DND-41 (cell line): ENCODE data around the gene SBF1.
A peak's percentile ranks its signal among the peaks of the same experiment; 100 is the strongest.
"Not testable (repeated sequence)": the region's sequence is repeated elsewhere in the genome, so short reads cannot be mapped to it uniquely, and the experiment has no call there.

Experiments used
- ATAC-seq: fragments of 200-7000 bp; cut with Tn5 transposase; 3 replicates; pipeline ENCODE4 v1.9.1; 2021; ENCODE audit warnings: low read depth; ENCODE audit not compliant: insufficient read depth
- DNase-seq: peaks from one replicate; pipeline ENCODE4 v3.0.0-alpha.2; 2020
- H2AFZ ChIP-seq: 2 replicates; pipeline ENCODE4 v1.6.0; 2012; ENCODE audit warnings: low read depth, low read length
- H3K27ac ChIP-seq: 2 replicates; pipeline ENCODE4 v1.5.1; 2012; ENCODE audit warnings: low read length, inconsistent platforms
- H3K27me3 ChIP-seq: fragments of 200-600 bp; sonication (generic); 2 replicates; pipeline ENCODE4 v1.6.0; 2012; ENCODE audit warnings: low read length, mild to moderate bottlenecking, inconsistent platforms; ENCODE audit not compliant: insufficient read depth, poor library complexity
- H3K36me3 ChIP-seq: 2 replicates; pipeline ENCODE4 v1.5.1; 2012; ENCODE audit warnings: low read length, inconsistent platforms; ENCODE audit not compliant: insufficient read depth
- H3K4me1 ChIP-seq: 2 replicates; pipeline ENCODE4 v1.5.1; 2012; ENCODE audit warnings: mild to moderate bottlenecking, low read length; ENCODE audit not compliant: insufficient read depth
- H3K4me2 ChIP-seq: 2 replicates; pipeline ENCODE4 v1.6.0; 2012; ENCODE audit warnings: mild to moderate bottlenecking, moderate library complexity, low read length, inconsistent platforms; ENCODE audit not compliant: insufficient read depth
- H3K4me3 ChIP-seq, 2 experiments: fragments of 200-600 bp in 1 of 2; shearing (Covaris generic) in 1 of 2; 2 replicates each; pipeline ENCODE4 v1.5.1; 2012 to 2016; ENCODE audit warnings: inconsistent platforms in 2 of 2, low read length in 2 of 2, mild to moderate bottlenecking in 2 of 2, low read depth in 1 of 2, moderate library complexity in 1 of 2
- H3K79me2 ChIP-seq: 2 replicates; pipeline ENCODE4 v1.6.0; 2012; ENCODE audit warnings: low read length, inconsistent platforms; ENCODE audit not compliant: insufficient read depth
- H3K9ac ChIP-seq: 2 replicates; pipeline ENCODE4 v1.6.0; 2012; ENCODE audit warnings: low read depth, mild to moderate bottlenecking, inconsistent platforms, low read length, moderate library complexity
- H3K9me3 ChIP-seq: 2 replicates; pipeline ENCODE4 v1.5.1; 2012; ENCODE audit warnings: low read length, moderate library complexity, mild to moderate bottlenecking, inconsistent platforms; ENCODE audit not compliant: insufficient read depth, severe bottlenecking
- H4K20me1 ChIP-seq: 2 replicates; pipeline ENCODE4 v1.6.0; 2012; ENCODE audit warnings: low read length; ENCODE audit not compliant: insufficient read depth
- CTCF ChIP-seq: IDR thresholded peaks from 2 replicates; pipeline ENCODE4 v1.5.1; 2012; ENCODE audit warnings: borderline replicate concordance, low read length, moderate library complexity, mild to moderate bottlenecking; ENCODE audit not compliant: poor library complexity, severe bottlenecking; ENCODE audit errors: extremely low read depth
- EZH2 ChIP-seq: IDR thresholded peaks from 3 replicates; pipeline ENCODE4 v1.6.1; 2012; ENCODE audit warnings: borderline replicate concordance, low read depth, mild to moderate bottlenecking, moderate library complexity, low read length, inconsistent platforms; ENCODE audit not compliant: severe bottlenecking

SBF1 gene

GRCh38 chr22:50399751-50400331 lies 75.0 kb downstream of the SBF1 start:
- no peaks in the 10 kb centered on the region for H3K27me3 ChIP-seq
- no peak; the same call in 2 of the 3 replicates for ATAC-seq
- peaks cover 39% of the 10 kb centered on the region for H4K20me1 ChIP-seq
- no peaks in the 10 kb centered on the region for H3K9me3 ChIP-seq
- peak overlapping the region; percentile 20; the same call in 1 of the 2 replicates for H3K27ac ChIP-seq
- no peak overlapping the region for H3K4me3 ChIP-seq
- no peaks in the 10 kb centered on the region for H3K4me1 ChIP-seq
- DNase-seq: no peak
- TF ChIP-seq EZH2 (no peak), CTCF (peak; percentile 41)
- no peak overlapping the region for H2AFZ ChIP-seq
- no peak overlapping the region for H3K9ac ChIP-seq
- H3K79me2 ChIP-seq: peaks cover 54% of the 10 kb centered on the region
- H3K4me2 ChIP-seq: no peak overlapping the region
- peaks cover 69% of the 10 kb centered on the region for H3K36me3 ChIP-seq

GRCh38 chr22:50398831-50399648 lies 75.8 kb downstream of the SBF1 start:
- Histone ChIP-seq H3K79me2 (peaks cover 51% of the 10 kb centered on the region), H4K20me1 (peaks cover 40% of the 10 kb centered on the region), H3K27ac (no peak overlapping the region), H3K36me3 (peaks cover 68% of the 10 kb centered on the region), H3K27me3 (no peaks in the 10 kb centered on the region), H3K9me3 (no peaks in the 10 kb centered on the region), H2AFZ (no peak overlapping the region), H3K4me2 (no peak overlapping the region), H3K4me3 (no peak overlapping the region), H3K4me1 (no peaks in the 10 kb centered on the region), H3K9ac (no peak overlapping the region)
- TF ChIP-seq EZH2: no peak
- TF ChIP-seq CTCF: no peak
- no peak for ATAC-seq
- DNase-seq: no peak

GRCh38 chr22:50397371-50398060 lies 77.3 kb downstream of the SBF1 start:
- not testable (repeated sequence) for H3K9me3 ChIP-seq, H3K4me3 ChIP-seq, H3K27me3 ChIP-seq, H3K4me2 ChIP-seq, H3K9ac ChIP-seq, DNase-seq, H3K27ac ChIP-seq, H2AFZ ChIP-seq, H3K4me1 ChIP-seq, ATAC-seq
- peaks cover 51% of the 10 kb centered on the region for H3K79me2 ChIP-seq
- peaks cover 68% of the 10 kb centered on the region for H3K36me3 ChIP-seq
- peaks cover 39% of the 10 kb centered on the region for H4K20me1 ChIP-seq
